ENCODE results near the gene FUCA1. TPM values are rescaled to one million over a fixed set of nuclear protein-coding genes. Genes with fewer than 3 reads are reported as not detected.

FUCA1 gene
- total and polyA plus RNA-seq, 2 of the 4 experiments (the other 2 are of a cell fraction): 2.9 to 3.5 TPM

DNA sequence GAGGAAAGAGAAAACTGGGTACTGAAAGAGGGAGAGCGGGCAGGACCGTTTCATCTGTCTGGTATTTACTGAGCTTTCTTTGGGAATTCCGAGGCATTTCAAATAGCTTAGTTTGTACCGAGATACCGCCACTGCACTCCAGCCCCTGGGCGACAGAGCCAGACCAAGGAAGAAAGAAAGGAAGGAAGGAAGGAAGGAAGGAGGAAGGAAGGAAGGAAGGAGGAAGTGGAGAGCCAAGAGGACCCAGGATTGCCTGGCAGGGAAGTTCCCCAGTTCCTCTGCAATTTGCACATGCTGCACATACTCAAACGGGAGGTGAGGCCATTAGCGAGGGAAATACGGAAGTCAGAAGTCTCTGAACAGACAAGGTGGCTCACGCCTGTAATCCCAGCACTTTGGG, 961 bp upstream of the FUCA1 start:
- Histone ChIP-seq H4K5ac (ENCODE audit: low read depth, low read length) (no peak overlapping the region), H3K18ac (ENCODE audit: low read depth, low read length) (no peak overlapping the region), H2AFZ (replicated peaks; ENCODE audit: low read length, poor library complexity) (peak overlapping the region; percentile 96), H3K56ac (ENCODE audit: extremely low read depth, insufficient read depth, low read length) (no peak overlapping the region), H3K27ac (ENCODE audit: insufficient read depth, low read length) (no peak overlapping the region), H3K36me3 (ENCODE audit: control insufficient read depth, insufficient read depth, low read length) (no peaks in the 10 kb centered on the region), H2BK15ac (ENCODE audit: low read depth, low read length) (no peak overlapping the region), H4K91ac (ENCODE audit: insufficient read depth, low read depth, low read length) (no peak overlapping the region), H3K9me3 (ENCODE audit: control insufficient read depth, insufficient read depth, low read length) (no peaks in the 10 kb centered on the region; the same call in 1 of the 2 replicates), H2BK120ac (ENCODE audit: low read depth, low read length) (no peak overlapping the region), H3K4ac (ENCODE audit: low read depth, low read length) (no peak overlapping the region), H4K20me1 (ENCODE audit: insufficient read depth, low read length) (no peaks in the 10 kb centered on the region), H3K9ac (ENCODE audit: low read depth, low read length) (no peak overlapping the region), H3K14ac (replicated peaks; ENCODE audit: low read depth, low read length) (no peak overlapping the region), H3K4me3 (ENCODE audit: insufficient read depth, low read depth, low read length) (no peak overlapping the region), H2BK20ac (ENCODE audit: low read depth, low read length) (no peak overlapping the region), H3K4me1 (ENCODE audit: control insufficient read depth, insufficient read depth, low read length) (no peaks in the 10 kb centered on the region), H2AK5ac (ENCODE audit: low read depth, low read length) (no peak overlapping the region), H2BK5ac (ENCODE audit: low read depth, low read length, poor library complexity, severe bottlenecking) (no peak overlapping the region), H4K8ac (ENCODE audit: low read depth in 2 of 2, low read length in 2 of 2) (no peak overlapping the region), H3K23ac (ENCODE audit: low read depth, low read length) (no peak overlapping the region), H2AK9ac (replicated peaks; ENCODE audit: low read depth, low read length, poor library complexity) (no peak overlapping the region), H3K79me1 (ENCODE audit: low read depth in 1 of 2, low read length in 2 of 2) (no peaks in the 10 kb centered on the region), H3K9me1 (ENCODE audit: insufficient read depth, low read length) (no peaks in the 10 kb centered on the region), H3K4me2 (ENCODE audit: low read depth, low read length) (no peak overlapping the region), H3K27me3 (ENCODE audit: control insufficient read depth, insufficient read depth, low read length) (peaks cover 30% of the 10 kb centered on the region)
- no TSS peak for BruUV-seq (replicated peaks)
- WGBS, 2 experiments (ENCODE audit: extremely low coverage in 2 of 2, insufficient read length in 1 of 2): 67% methylated on average over 2 of the region's 10 CpGs; no CpG with 5 or more reads in 1 of the 2 experiments
- intact Hi-C loops (cut with micrococcal nuclease): no loop called here
- DNase-seq (no peak), ATAC-seq (ENCODE audit: low read depth) (no peak)
- CTCF ChIA-PET: interaction anchor here (1.1 kb wide), 1 partner anchor 14 kb away, joined by 4 read pairs; no protein-coding TSS in a partner anchor
- TF ChIP-seq RFX5 (IDR thresholded peaks at IDR 0.05; ENCODE audit: low read depth, low read length): no peak
- POLR2A ChIA-PET (ENCODE audit: unreplicated experiment): no interaction called here
- dilution Hi-C loops (cut with HindIII; ENCODE audit: low sequenced_read_pairs, unreplicated experiment): no loop called here
- in situ Hi-C loops (cut with MboI; ENCODE audit: low sequenced_read_pairs): no loop called here
